Mesenchymal stem cell (in vitro differentiated cells and primary cell): ENCODE results near the gene NAA16.

Source experiments
- DNase-seq: peaks from one replicate; pipeline ENCODE4 v3.0.0-alpha.2; 2013
- H2AFZ ChIP-seq: one replicate; pipeline ENCODE4 v1.6.1; 2013; ENCODE audit warnings: low read depth, mild to moderate bottlenecking, control low read depth, inconsistent platforms, low read length, moderate library complexity
- H2AK5ac ChIP-seq: 2 replicates; pipeline ENCODE4 v1.6.1; 2013; ENCODE audit warnings: low read length, moderate library complexity, mild to moderate bottlenecking, inconsistent platforms; ENCODE audit not compliant: severe bottlenecking
- H2BK120ac ChIP-seq: one replicate; pipeline ENCODE4 v1.6.1; 2013; ENCODE audit warnings: low read depth, mild to moderate bottlenecking, inconsistent platforms, low read length, moderate library complexity
- H2BK12ac ChIP-seq, 2 experiments: one replicate each; pipeline ENCODE4 v1.6.1; 2013; ENCODE audit warnings: inconsistent platforms in 2 of 2, low read length in 2 of 2, mild to moderate bottlenecking in 2 of 2, moderate library complexity in 2 of 2, control low read depth in 1 of 2
- H2BK15ac ChIP-seq: one replicate; pipeline ENCODE4 v1.6.1; 2013; ENCODE audit warnings: mild to moderate bottlenecking, low read depth, inconsistent platforms; ENCODE audit not compliant: poor library complexity, severe bottlenecking
- H2BK5ac ChIP-seq: 2 replicates; pipeline ENCODE4 v1.6.1; 2013; ENCODE audit warnings: low read depth, mild to moderate bottlenecking, low read length, control low read depth, inconsistent platforms; ENCODE audit not compliant: poor library complexity, severe bottlenecking
- H3K14ac ChIP-seq, 2 experiments: one replicate each; pipeline ENCODE4 v1.6.1; 2013; ENCODE audit warnings: inconsistent platforms in 2 of 2, low read length in 2 of 2, control low read depth in 1 of 2, mild to moderate bottlenecking in 1 of 2, moderate library complexity in 1 of 2
- H3K18ac ChIP-seq, 2 experiments: one replicate each; pipeline ENCODE4 v1.6.1; 2013; ENCODE audit warnings: inconsistent platforms in 2 of 2, low read length in 2 of 2, control low read depth in 1 of 2, low read depth in 1 of 2, mild to moderate bottlenecking in 1 of 2
- H3K23ac ChIP-seq, 2 experiments: one replicate each; pipeline ENCODE4 v1.6.1; 2013; ENCODE audit warnings: inconsistent platforms in 2 of 2, low read length in 2 of 2, mild to moderate bottlenecking in 2 of 2, moderate library complexity in 2 of 2, control low read depth in 1 of 2
- H3K27ac ChIP-seq: 2 replicates; pipeline ENCODE4 v1.5.1; 2013; ENCODE audit warnings: mild to moderate bottlenecking, moderate library complexity, low read length, control low read depth, inconsistent platforms; ENCODE audit not compliant: poor library complexity, severe bottlenecking
- H3K27me3 ChIP-seq, 2 experiments: 2 replicates each; pipeline versions ENCODE4 v1.6.1 to v1.7.0; 2013; ENCODE audit warnings: low read length in 2 of 2, mild to moderate bottlenecking in 2 of 2, moderate library complexity in 2 of 2, control low read depth in 1 of 2, inconsistent platforms in 1 of 2; ENCODE audit not compliant: control insufficient read depth in 1 of 2, insufficient read depth in 1 of 2
- H3K36me3 ChIP-seq, 2 experiments: 2 replicates each; pipeline versions ENCODE4 v1.6.1 to v1.7.0; 2013; ENCODE audit warnings: low read length in 2 of 2, control low read depth in 1 of 2, inconsistent platforms in 1 of 2, low read depth in 1 of 2, mild to moderate bottlenecking in 1 of 2; ENCODE audit not compliant: insufficient read depth in 2 of 2, control insufficient read depth in 1 of 2
- H3K4ac ChIP-seq, 2 experiments: one replicate each; pipeline ENCODE4 v1.6.1; 2013; ENCODE audit warnings: inconsistent platforms in 2 of 2, low read length in 2 of 2, mild to moderate bottlenecking in 2 of 2, moderate library complexity in 2 of 2, control low read depth in 1 of 2, low read depth in 1 of 2
- H3K4me1 ChIP-seq: 2 replicates; pipeline ENCODE4 v1.6.1; 2013; ENCODE audit warnings: low read depth, low read length, control low read depth; ENCODE audit not compliant: control insufficient read depth, insufficient read depth
- H3K4me2 ChIP-seq: 2 replicates; pipeline ENCODE4 v1.6.1; 2013; ENCODE audit warnings: low read length, mild to moderate bottlenecking, inconsistent platforms; ENCODE audit not compliant: poor library complexity, severe bottlenecking
- H3K4me3 ChIP-seq, 2 experiments: 2 replicates each; pipeline versions ENCODE4 v1.5.1 to v1.7.0; 2013; ENCODE audit warnings: low read length in 2 of 2, mild to moderate bottlenecking in 2 of 2, control low read depth in 1 of 2, low read depth in 1 of 2; ENCODE audit not compliant: insufficient read depth in 1 of 2
- H3K79me1 ChIP-seq: replicated peaks from 2 replicates; pipeline ENCODE4 v1.6.1; 2013; ENCODE audit warnings: mild to moderate bottlenecking, control low read depth, low read length, inconsistent platforms; ENCODE audit not compliant: poor library complexity, severe bottlenecking
- H3K9ac ChIP-seq: 2 replicates; pipeline ENCODE4 v1.7.0; 2013; ENCODE audit warnings: mild to moderate bottlenecking, low read length, moderate library complexity
- H3K9me3 ChIP-seq: 2 replicates; pipeline ENCODE4 v1.7.0; 2013; ENCODE audit warnings: mild to moderate bottlenecking, low read length; ENCODE audit not compliant: control insufficient read depth
- H4K8ac ChIP-seq: one replicate; pipeline ENCODE4 v1.6.1; 2013; ENCODE audit warnings: inconsistent platforms, mild to moderate bottlenecking, low read length, moderate library complexity
- H4K91ac ChIP-seq: one replicate; pipeline ENCODE4 v1.6.1; 2013; ENCODE audit warnings: mild to moderate bottlenecking, low read length, inconsistent platforms
- WGBS: methylation state at CpG from one replicate; pipeline ENCODE4 v1.1.7; 2013; ENCODE audit warnings: mixed read lengths; 5-methylcytosine and 5-hydroxymethylcytosine counted together

Gene NAA16

DNA sequence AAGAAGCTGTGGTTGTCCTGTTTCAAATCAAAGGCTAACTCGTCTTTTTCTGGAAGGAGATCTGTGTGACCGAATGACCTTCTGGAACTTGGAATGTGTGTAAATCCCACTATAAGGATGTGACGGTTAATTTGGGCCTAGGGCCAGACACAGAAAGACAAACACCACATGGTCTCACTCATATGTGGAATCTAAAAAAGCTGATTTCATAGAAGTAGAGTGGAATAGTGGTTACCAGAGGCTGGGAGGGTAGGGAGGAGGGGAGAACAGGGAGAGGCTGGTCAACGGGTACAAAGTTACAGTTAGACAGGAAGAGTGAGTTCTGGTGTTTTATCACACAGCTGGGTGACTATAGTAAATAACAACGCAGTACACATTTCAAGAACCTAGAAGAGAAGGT, 107.0 kb downstream of the NAA16 start:
- H2AK5ac ChIP-seq = no peak overlapping the region
- no peak overlapping the region for H3K18ac ChIP-seq
- H3K79me1 ChIP-seq = no peaks in the 10 kb centered on the region
- DNase-seq = peak; percentile 25
- H3K27me3 ChIP-seq = no peaks in the 10 kb centered on the region
- H3K9ac ChIP-seq = no peak overlapping the region
- no peak overlapping the region for H3K4ac ChIP-seq
- H4K91ac ChIP-seq = no peak overlapping the region
- no peak overlapping the region for H3K23ac ChIP-seq
- H3K14ac ChIP-seq = no peak overlapping the region
- H2BK15ac ChIP-seq = no peak overlapping the region
- H3K4me1 ChIP-seq = no peaks in the 10 kb centered on the region
- no peak overlapping the region for H2AFZ ChIP-seq
- no peak overlapping the region for H2BK120ac ChIP-seq
- no peak overlapping the region for H3K4me2 ChIP-seq
- no peaks in the 10 kb centered on the region for H3K36me3 ChIP-seq
- H3K4me3 ChIP-seq = no peak overlapping the region
- no peak overlapping the region for H3K27ac ChIP-seq
- no peak overlapping the region for H4K8ac ChIP-seq
- no peak overlapping the region for H2BK12ac ChIP-seq
- peaks cover 6% of the 10 kb centered on the region for H3K9me3 ChIP-seq
- WGBS = 47% methylated on average over 4 of the region's 5 CpGs
- H2BK5ac ChIP-seq = no peak overlapping the region

- no peak overlapping the region for H4K8ac ChIP-seq
- no peak overlapping the region for H3K4me2 ChIP-seq
- WGBS = 97% methylated on average over 2 of the region's 2 CpGs
- H3K4me3 ChIP-seq = no peak overlapping the region
- no peak overlapping the region for H3K9ac ChIP-seq
- H3K23ac ChIP-seq = no peak overlapping the region
- H3K9me3 ChIP-seq = peaks cover 6% of the 10 kb centered on the region
- DNase-seq = no peak
- H2BK12ac ChIP-seq = no peak overlapping the region
- H3K27ac ChIP-seq = no peak overlapping the region
- H3K4me1 ChIP-seq = no peaks in the 10 kb centered on the region
- H3K18ac ChIP-seq = no peak overlapping the region
- no peak overlapping the region for H3K4ac ChIP-seq
- no peak overlapping the region for H3K14ac ChIP-seq
- no peaks in the 10 kb centered on the region for H3K36me3 ChIP-seq
- no peak overlapping the region for H2BK120ac ChIP-seq
- H2AK5ac ChIP-seq = no peak overlapping the region
- H2AFZ ChIP-seq = no peak overlapping the region
- H4K91ac ChIP-seq = no peak overlapping the region
- H3K27me3 ChIP-seq = no peaks in the 10 kb centered on the region
- H2BK5ac ChIP-seq = no peak overlapping the region
- H2BK15ac ChIP-seq = no peak overlapping the region
- no peaks in the 10 kb centered on the region for H3K79me1 ChIP-seq
Measured at GRCh38 chr13:41418731-41419130, 107.7 kb downstream of the NAA16 start.

DNA sequence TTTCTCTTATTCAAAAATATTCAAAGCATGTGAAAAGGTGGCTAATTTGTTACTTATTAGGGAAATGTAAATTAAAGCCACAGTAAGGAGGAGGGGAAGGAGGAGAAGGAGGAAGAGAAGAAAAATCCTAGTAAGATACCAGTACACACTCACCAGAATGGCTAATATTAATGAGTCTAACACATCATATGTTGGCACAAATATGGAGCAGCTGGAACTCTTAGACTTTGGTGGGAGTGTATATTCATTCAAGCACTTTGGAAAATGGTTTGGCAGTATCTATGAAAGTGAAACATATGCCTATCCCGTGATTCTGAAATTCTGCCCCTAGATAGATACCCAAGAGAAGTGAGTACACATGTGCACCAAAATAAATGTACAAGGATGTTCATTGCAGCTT, 108.1 kb downstream of the NAA16 start:
- no peak overlapping the region for H2BK120ac ChIP-seq
- WGBS = no CpG with 5 or more reads among the region's 1 CpG
- DNase-seq = no peak
- no peak overlapping the region for H4K8ac ChIP-seq
- no peak overlapping the region for H4K91ac ChIP-seq
- peaks cover 6% of the 10 kb centered on the region for H3K9me3 ChIP-seq
- H3K36me3 ChIP-seq = no peaks in the 10 kb centered on the region
- H3K4ac ChIP-seq = no peak overlapping the region
- H2AK5ac ChIP-seq = no peak overlapping the region
- H2BK12ac ChIP-seq = no peak overlapping the region
- H3K14ac ChIP-seq = no peak overlapping the region
- H2BK15ac ChIP-seq = no peak overlapping the region
- H3K79me1 ChIP-seq = no peaks in the 10 kb centered on the region
- no peak overlapping the region for H3K9ac ChIP-seq
- H3K4me3 ChIP-seq = no peak overlapping the region
- no peaks in the 10 kb centered on the region for H3K27me3 ChIP-seq
- H3K23ac ChIP-seq = no peak overlapping the region
- no peak overlapping the region for H3K27ac ChIP-seq
- H3K4me1 ChIP-seq = no peaks in the 10 kb centered on the region
- H3K18ac ChIP-seq = no peak overlapping the region
- no peak overlapping the region for H2AFZ ChIP-seq
- H2BK5ac ChIP-seq = no peak overlapping the region
- H3K4me2 ChIP-seq = no peak overlapping the region

- Histone ChIP-seq H2BK5ac (no peak overlapping the region), H3K18ac (no peak overlapping the region), H3K79me1 (no peaks in the 10 kb centered on the region), H3K4me1 (no peaks in the 10 kb centered on the region), H2BK12ac (no peak overlapping the region), H3K27me3 (no peaks in the 10 kb centered on the region), H2AK5ac (no peak overlapping the region), H2AFZ (no peak overlapping the region), H3K4ac (no peak overlapping the region), H4K8ac (no peak overlapping the region), H3K23ac (no peak overlapping the region), H3K9me3 (peaks cover 6% of the 10 kb centered on the region), H3K4me2 (no peak overlapping the region), H3K14ac (no peak overlapping the region), H3K27ac (no peak overlapping the region), H3K36me3 (no peaks in the 10 kb centered on the region), H3K4me3 (no peak overlapping the region), H3K9ac (no peak overlapping the region), H2BK120ac (no peak overlapping the region), H4K91ac (no peak overlapping the region), H2BK15ac (no peak overlapping the region)
- DNase-seq = no peak
- 91% methylated on average over 3 of the region's 4 CpGs for whole genome bisulfite sequencing
Measured at GRCh38 chr13:41420146-41420545, 109.1 kb downstream of the NAA16 start.
